Measurements from ENCODE around the gene NLRC5.

The NLRC5 gene

DNA sequence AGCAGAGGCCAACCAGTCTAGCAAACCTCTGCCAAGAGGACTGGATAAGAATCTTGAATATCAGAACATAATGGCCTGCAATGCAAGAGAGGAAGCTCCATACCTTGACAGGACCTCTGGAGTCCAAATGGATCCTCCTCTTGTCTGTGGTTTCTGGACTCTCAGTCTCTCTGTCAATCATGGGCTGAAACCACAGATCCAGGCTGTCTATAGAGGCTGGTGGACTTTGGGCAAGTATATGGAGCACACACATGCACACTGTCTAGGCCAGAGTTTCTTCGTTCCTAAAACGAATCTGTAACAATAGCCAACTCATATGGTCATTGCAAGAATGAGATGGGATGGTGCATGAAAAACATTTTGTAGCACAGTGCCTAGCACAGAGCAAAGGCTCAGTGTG, 37.7 kb downstream of the NLRC5 start:
- H3K4me3 ChIP-seq (ENCODE audit: low read depth, low read length) = no peak overlapping the region
- TF ChIP-seq, protein P1, sequence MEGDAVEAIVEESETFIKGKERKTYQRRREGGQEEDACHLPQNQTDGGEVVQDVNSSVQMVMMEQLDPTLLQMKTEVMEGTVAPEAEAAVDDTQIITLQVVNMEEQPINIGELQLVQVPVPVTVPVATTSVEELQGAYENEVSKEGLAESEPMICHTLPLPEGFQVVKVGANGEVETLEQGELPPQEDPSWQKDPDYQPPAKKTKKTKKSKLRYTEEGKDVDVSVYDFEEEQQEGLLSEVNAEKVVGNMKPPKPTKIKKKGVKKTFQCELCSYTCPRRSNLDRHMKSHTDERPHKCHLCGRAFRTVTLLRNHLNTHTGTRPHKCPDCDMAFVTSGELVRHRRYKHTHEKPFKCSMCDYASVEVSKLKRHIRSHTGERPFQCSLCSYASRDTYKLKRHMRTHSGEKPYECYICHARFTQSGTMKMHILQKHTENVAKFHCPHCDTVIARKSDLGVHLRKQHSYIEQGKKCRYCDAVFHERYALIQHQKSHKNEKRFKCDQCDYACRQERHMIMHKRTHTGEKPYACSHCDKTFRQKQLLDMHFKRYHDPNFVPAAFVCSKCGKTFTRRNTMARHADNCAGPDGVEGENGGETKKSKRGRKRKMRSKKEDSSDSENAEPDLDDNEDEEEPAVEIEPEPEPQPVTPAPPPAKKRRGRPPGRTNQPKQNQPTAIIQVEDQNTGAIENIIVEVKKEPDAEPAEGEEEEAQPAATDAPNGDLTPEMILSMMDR (IDR thresholded peaks at IDR 0.05; ENCODE audit: low read depth, low read length) = no peak

DNA sequence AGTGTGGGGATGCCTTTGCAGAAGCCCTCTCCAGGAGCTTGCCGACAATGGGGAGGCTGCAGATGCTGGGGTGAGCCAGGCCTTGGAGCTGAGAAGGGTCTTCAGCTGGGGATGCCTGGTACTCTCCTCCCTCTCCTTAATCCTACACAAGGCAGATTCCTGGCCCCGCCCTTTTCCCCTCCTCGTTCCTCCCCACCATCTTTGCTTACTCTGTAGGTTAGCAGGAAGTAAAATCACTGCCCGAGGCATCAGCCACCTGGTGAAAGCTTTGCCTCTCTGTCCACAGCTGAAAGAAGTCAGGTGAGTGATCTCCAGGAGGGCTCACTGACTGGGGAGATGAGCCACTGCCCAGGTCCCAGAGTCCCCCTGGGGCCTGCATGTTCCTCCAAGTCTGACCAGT, 38.7 kb downstream of the NLRC5 start:
- no peak overlapping the region for H3K4me3 ChIP-seq (ENCODE audit: low read depth, low read length)
- TF ChIP-seq, protein P1 (IDR thresholded peaks at IDR 0.05; ENCODE audit: low read depth, low read length) = no peak

DNA sequence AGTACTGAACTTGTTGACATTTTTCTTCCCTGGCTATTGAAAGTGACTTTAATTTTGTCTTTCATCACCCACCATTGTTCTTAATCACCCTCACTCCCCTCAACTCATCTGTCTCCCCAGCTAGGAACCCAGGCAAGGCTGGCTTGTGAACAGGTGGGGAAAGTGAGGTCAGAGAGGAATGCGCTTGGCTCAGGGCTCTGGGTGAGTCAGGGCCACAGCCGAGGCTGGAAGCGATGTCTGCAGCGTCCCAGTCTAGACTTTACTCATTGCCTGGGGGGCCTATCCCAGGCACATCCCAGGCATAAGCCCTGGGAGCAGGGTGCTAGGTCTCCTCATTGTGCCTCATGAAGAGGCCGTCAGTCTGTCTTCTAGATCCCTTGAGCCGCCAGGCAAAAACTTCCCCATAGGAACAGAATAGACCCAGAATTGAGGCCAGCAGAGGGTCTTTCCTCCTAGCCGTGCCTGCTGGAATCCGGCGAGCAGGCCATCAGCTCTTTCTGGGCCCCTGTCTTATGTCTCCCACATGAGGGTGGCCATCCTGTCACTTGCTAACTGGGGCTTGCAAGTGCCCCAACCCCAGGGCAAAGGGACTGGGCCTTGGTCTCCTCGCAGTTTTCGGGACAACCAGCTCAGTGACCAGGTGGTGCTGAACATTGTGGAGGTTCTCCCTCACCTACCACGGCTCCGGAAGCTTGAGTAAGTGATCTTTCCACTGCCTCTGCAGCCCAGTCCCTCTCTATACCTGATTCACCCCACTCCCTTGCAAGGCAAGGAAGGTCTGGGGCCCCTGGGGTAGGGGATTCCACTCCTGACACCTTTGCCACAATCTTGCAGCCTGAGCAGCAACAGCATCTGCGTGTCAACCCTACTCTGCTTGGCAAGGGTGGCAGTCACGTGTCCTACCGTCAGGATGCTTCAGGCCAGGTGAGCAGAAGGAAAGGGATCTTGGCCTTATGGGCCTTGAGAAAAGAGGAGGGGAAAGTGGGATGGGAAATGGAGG, 40.1 kb downstream of the NLRC5 start:
- no peak overlapping the region for H3K4me3 ChIP-seq (ENCODE audit: low read depth, low read length)
- TF ChIP-seq, protein P1 (IDR thresholded peaks at IDR 0.05; ENCODE audit: low read depth, low read length) = no peak

DNA sequence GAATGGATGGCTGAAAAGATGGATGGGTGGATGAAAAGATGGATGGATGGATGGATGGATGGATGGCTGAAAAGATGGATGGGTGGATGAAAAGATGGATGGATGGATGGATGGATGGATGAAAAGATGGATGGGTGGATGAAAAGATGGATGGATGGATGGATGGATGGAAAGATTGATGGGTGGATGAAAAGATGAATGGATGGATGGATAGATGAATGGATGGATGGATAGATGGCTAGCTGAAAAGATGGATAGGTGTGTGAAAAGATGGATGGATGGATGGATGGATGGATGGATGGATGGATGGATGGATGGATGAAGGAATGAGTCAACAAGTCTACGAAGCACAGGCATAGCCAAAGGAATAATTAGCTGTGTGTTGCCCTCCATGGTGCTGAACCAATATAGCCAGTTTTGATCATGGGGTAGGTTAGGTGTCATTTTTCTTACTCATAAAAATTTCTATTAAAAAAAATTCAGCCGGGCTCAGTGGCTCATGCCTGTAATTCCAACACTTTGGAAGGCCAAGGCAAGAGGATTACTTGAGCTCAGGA, 41.1 kb downstream of the NLRC5 start:
- TF ChIP-seq, protein P1 (IDR thresholded peaks at IDR 0.05; ENCODE audit: low read depth, low read length) = no peak
- H3K4me3 ChIP-seq (ENCODE audit: low read depth, low read length) = no peak overlapping the region

DNA sequence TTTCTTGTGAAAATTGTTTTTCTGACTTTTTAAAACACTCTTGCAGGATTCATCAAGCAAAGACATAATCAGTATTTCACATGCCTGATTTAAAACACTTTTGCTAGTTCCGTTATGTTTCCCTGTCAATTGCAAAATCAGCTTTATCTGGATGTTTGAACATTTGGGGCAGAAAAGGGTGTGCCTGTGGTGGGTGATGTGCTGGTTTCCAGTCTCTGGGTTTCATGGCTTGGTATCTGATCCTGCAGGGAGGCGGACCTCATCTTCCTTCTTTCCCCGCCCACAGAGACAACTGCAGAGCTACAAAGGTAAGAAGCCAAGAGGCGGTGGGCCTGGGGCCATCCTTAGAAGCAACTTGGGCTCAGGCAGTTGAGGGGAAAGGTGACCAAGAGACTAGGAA, 41.8 kb downstream of the NLRC5 start:
- TF ChIP-seq, protein P1 (IDR thresholded peaks at IDR 0.05; ENCODE audit: low read depth, low read length) = no peak
- no peak overlapping the region for H3K4me3 ChIP-seq (ENCODE audit: low read depth, low read length)

DNA sequence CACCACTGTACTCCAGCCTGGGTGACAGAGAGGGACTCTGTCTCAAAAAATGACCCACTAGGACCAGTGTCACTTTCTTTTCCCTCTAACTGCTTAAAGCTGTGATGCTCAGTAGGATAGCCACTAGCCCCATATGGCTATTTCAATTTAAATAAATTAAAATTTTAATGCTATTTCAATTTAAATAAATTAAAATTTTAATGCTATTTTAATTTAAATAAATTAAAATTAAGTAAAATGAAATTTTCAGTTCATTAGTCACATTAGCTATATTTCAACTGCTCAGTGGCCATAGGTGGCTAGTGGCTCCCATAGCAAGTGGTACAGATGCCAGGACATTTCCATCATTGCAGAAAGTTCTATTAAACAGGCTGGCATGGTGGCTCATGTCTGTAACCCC, 43.0 kb downstream of the NLRC5 start:
- H3K4me3 ChIP-seq (ENCODE audit: low read depth, low read length) = no peak overlapping the region
- TF ChIP-seq, protein P1 (IDR thresholded peaks at IDR 0.05; ENCODE audit: low read depth, low read length) = no peak

DNA sequence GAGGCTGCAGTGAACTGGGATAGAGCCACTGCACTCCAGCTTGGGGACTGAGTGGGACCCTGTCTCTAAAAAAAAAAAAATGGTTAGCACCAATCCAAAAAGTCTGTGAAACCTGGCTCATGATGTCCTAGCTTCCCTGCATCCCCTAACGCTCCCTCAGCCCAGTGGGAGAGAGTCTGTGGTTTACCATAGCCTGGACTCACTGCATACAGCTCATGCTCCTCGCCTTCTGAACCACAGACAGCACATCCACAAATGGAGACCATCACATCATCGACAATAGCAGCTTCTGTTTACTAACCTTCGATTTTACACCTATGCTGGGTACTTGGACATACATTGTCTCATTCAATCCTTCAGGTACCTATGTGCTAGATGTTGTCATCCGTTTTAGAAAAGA, 43.6 kb downstream of the NLRC5 start:
- TF ChIP-seq, protein P1 (IDR thresholded peaks at IDR 0.05; ENCODE audit: low read depth, low read length) = no peak
- H3K4me3 ChIP-seq (ENCODE audit: low read depth, low read length) = no peak overlapping the region

Measured in WI38 (cell line).